ENCODE data around the gene TAC3. TPM values are rescaled to one million over a fixed set of nuclear protein-coding genes. Genes with fewer than 3 reads are reported as not detected.

Gene TAC3
- polyA plus RNA-seq, 4 donors, result 0.39 to 5.3 (median 3.0) TPM

DNA sequence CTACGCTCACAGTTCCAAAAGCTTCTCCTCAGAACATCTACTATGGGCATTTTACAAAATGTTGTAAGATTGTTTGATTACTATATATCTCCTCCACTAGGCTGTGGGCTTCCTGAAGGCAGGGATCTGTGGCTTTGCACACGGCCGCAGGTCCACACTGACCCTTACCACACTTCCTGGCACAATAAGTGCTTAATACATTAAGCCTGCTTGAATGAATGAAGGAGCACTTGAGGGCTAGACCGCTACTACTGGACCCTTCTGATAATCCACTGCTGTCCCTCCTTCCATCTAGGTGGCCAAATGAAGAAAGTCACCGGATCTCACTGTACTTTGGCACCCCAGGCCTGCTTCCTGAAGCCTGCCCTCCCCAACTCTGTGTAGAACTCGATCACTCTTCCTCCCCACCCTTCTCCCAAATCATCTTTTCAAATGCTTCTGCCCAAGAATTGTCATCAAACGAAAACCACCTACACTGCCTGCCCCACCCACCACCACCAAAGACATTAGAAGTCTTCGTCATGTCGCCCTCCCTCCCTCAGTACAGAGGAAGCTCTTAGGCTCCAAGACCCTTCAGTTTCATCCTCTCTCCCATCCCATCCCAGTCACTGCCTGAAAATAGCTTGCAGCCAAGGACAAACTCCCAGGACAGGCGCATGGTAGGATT, 9.4 kb downstream of the TAC3 start:
- DNase-seq (ENCODE audit: low read depth in 4 of 4, low spot score in 3 of 4), result no peak

- peak in 2 of 4 donors; percentile 35 to 39 for DNase-seq (ENCODE audit: low read depth in 4 of 4, low spot score in 3 of 4)
Measured at GRCh38 chr12:57005980-57006808, 10.1 kb downstream of the TAC3 start, which contains the start of gene ZBTB39. ZBTB39 (minus strand) TSS chr12:57006546; CDS start chr12:57004917, 1,629 bp downstream.

DNA sequence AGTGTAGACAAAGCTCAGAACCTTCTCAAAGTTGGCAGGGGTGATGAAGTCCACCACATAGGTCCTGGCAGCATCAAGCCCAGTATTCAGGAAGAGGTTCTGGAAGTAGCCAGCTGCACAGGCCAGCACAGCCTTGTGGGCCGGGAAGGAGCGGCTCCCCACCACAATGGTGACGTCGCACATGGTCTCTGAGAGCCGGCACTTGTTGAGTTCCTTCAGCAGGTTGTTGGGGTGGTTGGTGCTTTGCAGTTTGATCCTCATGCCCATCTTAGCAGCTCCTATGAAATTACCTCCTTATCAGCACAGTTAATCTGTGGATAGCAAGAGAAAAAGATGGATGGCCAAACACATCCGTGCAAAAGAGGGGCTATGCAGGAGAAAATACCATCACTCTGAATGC, 11.7 kb downstream of the TAC3 start:
- no peak for DNase-seq (ENCODE audit: low read depth in 4 of 4, low spot score in 3 of 4)

DNA sequence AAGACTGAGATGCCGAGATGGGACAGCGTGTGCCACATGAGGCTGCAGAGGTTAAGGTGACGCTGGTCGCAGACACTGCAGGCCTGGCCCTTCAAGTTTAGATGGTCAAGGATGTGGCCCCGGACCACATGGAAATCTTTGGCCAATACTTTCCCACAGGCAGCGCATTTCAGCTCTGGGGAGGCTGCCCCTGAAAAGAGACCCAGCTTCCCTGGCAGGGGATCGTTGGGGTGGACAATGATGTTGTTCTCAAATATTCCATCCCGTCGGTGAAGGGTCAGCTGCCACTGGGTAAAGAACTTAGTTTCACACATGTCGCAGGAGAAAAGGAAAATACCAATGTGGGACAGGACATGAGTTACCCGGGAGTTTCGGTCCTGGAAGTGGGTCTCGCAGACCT, 12.9 kb downstream of the TAC3 start:
- no peak for DNase-seq (ENCODE audit: low read depth in 4 of 4, low spot score in 3 of 4)

GRCh38 chr12:57001448-57001906, 14.9 kb downstream of the TAC3 start:
- no peak for DNase-seq (ENCODE audit: low read depth in 4 of 4, low spot score in 3 of 4)

- DNase-seq (ENCODE audit: low read depth in 4 of 4, low spot score in 3 of 4), result no peak
Measured at GRCh38 chr12:57000393-57000792, 15.9 kb downstream of the TAC3 start.

- no peak for DNase-seq (ENCODE audit: low read depth in 4 of 4, low spot score in 3 of 4)
Measured at GRCh38 chr12:56999456-56999855, 16.9 kb downstream of the TAC3 start.

DNA sequence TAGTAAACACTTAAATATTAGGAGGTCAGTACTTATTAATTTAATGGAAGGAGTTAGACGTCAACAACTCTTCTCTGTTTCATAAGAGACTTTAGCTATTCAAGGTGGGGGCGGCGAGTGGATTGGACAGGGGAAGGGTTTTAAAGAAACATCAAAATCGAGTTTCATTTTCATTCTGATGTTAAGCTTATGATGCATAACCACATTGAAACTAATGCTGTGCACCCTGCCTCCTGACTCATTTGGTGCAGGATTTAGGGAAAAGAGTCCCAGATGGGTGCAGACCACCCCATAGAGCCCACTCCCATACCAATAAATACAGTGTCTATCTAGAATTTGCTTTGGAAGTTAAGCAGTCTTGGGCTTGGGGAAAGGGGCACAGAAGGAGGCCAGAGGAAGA, 17.3 kb downstream of the TAC3 start:
- no peak for DNase-seq (ENCODE audit: low read depth in 4 of 4, low spot score in 3 of 4)

DNA sequence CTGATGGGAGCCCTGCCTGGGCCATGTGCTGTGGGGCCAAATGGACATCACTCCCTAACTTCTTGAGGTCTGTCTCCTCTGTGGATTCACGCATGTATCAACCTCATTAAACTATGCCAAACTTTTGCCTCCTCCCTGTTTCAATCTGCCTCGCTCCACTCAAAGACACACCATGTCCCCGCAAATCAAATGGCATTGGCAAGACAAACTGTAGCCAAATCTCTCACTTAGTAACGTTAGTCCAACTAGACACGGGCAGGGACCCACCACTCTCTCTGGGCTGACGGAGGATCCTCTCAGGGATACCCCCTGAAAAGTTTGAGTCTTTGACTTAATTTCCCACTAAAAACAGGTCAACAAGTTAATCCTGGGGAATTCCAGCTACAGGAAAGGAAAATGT, 18.0 kb downstream of the TAC3 start:
- DNase-seq (ENCODE audit: low read depth in 4 of 4, low spot score in 3 of 4), result no peak

GRCh38 chr12:56996793-56997545, 19.4 kb downstream of the TAC3 start:
- DNase-seq (ENCODE audit: low read depth in 4 of 4, low spot score in 3 of 4), result no peak

DNA sequence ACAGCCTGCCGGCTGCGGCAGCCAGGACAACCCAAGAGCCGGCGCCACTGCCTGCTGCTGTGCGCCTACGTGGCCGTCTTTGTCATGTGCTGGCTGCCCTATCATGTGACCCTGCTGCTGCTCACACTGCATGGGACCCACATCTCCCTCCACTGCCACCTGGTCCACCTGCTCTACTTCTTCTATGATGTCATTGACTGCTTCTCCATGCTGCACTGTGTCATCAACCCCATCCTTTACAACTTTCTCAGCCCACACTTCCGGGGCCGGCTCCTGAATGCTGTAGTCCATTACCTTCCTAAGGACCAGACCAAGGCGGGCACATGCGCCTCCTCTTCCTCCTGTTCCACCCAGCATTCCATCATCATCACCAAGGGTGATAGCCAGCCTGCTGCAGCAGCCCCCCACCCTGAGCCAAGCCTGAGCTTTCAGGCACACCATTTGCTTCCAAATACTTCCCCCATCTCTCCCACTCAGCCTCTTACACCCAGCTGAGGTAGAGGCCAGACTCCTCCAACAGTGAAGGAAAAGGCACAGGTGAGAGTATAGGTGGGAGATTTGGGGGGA, 20.3 kb downstream of the TAC3 start:
- no peak for DNase-seq (ENCODE audit: low read depth in 4 of 4, low spot score in 3 of 4)

DNA sequence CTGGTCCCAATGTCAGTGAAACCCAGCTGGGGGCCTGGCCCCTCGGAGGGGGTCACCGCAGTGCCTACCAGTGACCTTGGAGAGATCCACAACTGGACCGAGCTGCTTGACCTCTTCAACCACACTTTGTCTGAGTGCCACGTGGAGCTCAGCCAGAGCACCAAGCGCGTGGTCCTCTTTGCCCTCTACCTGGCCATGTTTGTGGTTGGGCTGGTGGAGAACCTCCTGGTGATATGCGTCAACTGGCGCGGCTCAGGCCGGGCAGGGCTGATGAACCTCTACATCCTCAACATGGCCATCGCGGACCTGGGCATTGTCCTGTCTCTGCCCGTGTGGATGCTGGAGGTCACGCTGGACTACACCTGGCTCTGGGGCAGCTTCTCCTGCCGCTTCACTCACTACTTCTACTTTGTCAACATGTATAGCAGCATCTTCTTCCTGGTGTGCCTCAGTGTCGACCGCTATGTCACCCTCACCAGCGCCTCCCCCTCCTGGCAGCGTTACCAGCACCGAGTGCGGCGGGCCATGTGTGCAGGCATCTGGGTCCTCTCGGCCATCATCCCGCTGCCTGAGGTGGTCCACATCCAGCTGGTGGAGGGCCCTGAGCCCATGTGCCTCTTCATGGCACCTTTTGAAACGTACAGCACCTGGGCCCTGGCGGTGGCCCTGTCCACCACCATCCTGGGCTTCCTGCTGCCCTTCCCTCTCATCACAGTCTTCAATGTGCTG, 21.0 kb downstream of the TAC3 start:
- no peak for DNase-seq (ENCODE audit: low read depth in 4 of 4, low spot score in 3 of 4)

DNA sequence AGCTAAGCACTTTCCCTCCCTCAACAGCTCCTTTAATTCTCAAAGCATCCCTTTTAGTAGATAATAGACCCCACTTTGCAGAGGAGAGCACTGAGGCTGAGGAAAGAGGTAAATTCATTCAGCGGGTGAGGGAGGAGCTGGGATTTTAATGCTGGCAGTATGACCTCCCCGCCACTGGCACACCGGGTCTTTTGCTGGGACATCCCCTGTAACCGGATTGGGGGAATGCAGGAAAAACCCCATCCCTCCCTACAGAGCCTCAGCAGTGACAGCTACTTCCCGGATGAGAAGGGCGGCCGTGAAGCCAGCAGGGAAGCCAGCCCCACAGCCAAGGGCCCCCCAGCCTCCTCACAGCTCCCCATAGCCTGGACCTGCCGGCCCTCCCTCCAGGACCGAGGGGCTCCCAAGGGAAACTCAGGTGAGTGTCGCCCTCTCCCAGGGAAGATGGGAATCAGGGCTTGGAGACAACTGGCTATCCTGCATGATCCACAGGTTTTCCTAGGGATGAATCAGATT, 22.0 kb downstream of the TAC3 start:
- no peak for DNase-seq (ENCODE audit: low read depth in 4 of 4, low spot score in 3 of 4)

DNA sequence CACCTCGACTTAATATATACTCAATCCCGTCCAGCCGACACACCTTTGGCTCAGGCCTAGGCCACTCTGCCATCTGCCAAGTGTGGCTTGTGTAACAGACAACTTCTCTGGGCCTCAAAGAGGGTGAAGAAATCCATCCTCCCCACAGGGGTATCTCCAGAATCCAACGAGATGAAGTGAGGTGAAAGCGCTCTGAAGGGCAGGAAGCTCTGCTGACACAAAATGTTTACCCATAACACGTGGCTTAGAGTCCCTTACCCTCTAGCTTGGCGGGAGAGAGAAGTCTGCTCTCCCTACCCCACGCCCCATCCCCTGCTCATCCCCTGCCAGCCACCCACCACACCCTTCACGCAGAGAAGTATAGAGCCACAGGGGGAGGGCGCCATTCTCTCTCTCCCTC, 23.0 kb downstream of the TAC3 start:
- DNase-seq (ENCODE audit: low read depth in 4 of 4, low spot score in 3 of 4), result no peak

DNA sequence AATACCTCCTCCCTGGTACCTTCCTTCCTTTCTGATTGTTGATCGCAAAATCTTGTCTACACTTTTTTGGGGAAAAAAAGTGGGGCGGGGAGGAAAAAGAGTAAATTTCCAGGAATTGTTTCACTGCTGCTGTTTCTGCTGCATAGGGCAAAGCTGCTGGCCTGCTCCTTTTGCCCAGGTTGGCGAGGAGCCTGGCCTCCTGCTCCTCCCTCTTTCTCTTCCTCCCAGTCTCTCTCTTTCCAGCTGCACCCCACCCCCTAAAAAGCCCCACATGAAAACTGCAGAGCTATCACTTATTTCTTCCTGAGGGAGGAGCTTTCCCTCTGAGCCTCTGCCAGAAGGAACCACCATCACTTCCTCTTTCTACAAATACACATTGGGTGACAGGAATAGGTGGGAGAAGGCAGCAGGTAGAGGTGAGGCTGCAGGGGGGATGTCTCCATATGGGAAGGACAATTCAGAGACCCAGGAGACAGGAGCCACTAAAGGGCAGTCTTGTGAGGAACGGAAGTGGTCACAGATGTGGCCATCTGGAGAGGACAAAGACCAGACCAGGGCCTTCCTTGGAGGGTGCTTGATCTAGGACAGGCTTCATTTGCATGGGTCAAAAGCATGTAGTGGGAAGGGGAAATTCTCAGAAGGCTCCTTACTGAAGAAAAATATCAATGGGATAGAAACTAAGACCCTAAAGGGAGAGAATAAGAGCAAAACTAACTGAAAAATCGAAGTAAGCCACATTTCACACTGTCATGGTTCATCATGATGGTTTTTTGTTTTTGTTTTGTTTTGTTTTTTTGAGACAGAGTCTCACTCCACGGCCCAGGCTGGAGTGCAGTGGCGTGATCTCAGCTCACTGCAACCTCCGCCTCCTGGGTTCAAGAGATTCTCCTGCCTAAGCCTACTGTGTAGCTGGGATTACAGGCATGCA, 24.7 kb downstream of the TAC3 start:
- no peak for DNase-seq (ENCODE audit: low read depth in 4 of 4, low spot score in 3 of 4)

GRCh38 chr12:56990648-56991318, 25.5 kb downstream of the TAC3 start:
- no peak for DNase-seq (ENCODE audit: low read depth in 4 of 4, low spot score in 3 of 4)

DNA sequence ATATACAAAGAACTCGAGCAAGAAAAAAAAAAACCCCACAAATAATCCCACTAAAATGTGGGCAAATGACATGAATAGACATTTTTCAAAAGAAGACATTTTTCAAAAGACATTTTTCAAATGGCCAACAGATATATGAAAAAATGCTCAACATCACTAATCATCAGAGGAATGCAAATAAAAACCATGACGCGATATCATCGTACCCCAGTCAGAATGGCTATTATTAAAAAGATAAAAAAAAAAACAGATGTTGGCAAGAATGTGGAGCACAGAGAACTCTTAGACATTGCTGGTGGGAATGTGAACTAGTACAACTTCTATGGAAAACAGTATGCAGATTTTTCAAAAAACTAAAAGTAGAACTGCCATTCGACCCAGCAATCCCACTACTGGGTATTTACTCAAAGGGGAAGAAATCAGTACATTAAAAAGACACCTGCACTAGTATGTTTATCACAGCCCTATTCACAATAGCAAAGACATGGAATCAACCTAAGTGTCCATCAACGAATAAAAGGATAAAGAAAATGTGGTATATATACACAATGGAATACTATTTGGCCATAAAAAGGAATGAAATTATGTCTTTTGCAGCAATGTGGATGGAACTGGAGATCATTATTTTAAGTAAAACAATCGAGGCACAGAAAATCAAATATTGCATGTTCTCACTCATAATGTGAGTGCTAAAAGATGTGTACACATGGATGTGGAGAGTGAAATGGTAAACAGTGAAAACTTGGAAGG, 26.3 kb downstream of the TAC3 start:
- no peak for DNase-seq (ENCODE audit: low read depth in 4 of 4, low spot score in 3 of 4)

All from right renal pelvis (tissue), 4 donors.